KG1 (cell line): ENCODE measurements around the gene SRRM5.
"Not testable (repeated sequence)": the region's sequence is repeated elsewhere in the genome, so short reads cannot be mapped to it uniquely, and the experiment has no call there.

Source experiments
- DNase-seq: peaks from one replicate; lab custom pipeline; 2025; lab: John Stamatoyannopoulos, UW

SRRM5 gene

DNA sequence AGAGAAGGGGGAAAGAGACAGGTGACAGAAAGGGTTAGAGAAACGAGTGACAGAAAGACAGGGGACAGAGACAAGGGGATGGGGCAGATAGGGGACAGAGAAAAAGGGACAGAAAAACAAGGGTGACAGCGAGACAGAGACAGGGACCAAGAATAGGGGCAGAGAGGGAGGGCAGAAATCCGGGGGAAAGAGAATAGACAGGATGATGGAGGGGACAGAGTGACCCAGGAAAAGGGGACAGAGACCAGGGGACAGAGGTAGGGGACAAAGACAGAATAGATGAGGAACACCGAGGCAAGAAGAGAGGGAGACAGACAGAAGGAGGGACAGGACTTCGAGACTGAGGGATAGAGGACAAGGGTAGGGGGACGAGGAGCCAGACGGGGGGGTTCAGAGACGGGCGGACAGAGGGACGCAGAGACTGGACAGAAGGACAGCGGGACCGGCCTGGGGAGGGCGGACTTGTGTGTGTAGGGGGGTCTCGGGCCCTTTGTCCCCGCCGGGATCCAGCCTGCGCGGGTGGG is 27.2 kb downstream of the SRRM5 start:
- DNase-seq, result no peak

DNA sequence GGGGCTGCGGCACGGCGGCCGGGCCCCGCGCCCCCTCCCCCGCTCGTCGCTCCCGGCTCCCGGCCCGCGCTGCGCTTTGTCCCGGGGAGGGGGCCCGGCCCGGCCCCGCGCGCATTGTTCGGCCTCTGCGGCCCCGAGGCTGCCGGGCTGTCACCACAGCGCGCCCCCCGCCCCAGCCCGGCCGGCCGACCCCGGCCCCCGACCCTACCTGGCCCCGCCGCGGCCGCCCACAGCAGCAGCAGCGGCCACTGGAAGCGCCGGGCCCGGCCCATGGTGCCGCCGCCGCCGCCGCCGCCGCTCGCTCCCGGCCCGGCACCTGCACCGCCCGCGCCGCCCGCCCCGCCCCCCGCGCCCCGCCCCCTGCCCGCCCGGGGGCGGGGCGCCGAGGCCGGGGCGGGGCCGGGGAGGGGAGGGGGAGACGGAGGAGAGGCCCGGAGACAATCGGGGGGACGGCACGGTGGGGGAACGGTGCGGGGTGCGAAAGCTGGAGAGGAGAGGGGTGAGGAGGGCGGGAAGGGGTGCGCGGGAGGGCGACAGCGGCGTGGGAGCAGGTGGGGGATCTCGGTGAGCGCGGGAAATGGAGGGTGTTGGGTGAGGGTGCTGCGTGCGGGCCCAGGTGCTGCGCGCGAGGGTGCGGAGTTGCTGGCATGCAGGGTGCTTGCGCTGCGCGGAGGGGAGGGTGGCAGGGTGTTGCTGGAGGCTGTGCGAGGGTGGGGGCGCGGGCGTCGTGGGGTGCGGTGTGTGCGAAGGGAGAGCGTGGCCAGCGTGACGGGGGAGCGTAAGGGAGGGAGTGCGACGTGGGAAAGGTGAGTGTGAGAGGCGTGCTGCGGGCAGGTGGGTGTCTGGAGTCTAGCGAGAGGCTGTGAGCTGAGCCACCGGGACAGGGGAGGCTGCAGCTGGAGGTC is 27.9 kb downstream of the SRRM5 start, which contains the start of gene CADM4:
Gene CADM4 (minus strand): TSS at position 332 of the 905 bp plus-strand sequence. CDS start 60 bp downstream, at position 272.
- no peak for DNase-seq

DNA sequence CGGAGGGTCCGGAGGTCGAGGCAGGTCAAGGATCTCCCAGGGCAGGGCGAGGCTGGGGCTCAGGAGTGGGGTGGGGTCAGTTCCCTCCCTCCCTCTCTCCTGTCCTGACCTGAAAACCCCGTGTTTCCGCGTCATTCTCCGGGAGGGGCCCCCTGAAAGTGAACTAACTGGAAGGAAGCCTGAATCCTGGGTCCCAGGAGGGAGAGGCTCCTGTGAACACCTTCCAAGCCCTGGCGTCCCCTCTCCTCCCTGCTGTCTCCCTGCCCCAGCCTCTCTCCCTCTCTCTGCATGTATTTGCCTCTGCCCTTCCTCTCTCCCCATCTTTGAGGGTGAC is 28.5 kb downstream of the SRRM5 start:
- DNase-seq, result no peak

DNA sequence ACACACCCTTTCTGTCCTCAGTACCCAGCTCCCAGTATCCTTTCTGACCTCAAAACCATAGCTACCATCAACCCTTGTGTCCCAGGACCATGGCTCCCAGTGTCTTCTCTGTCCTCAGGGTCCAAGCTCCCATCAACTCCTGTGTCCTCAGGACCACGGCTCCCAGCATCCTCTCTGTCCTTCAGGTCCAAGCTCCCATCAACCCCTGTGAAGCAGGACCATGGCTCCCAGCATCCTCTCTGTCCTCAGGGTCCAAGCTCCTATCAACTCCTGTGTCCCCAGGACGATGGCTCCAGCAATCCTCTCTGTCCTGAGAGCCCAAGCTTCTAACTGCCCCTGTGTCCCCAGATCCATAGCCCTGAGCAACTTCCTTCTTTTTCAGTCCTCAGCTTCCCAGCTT is 29.4 kb downstream of the SRRM5 start:
- DNase-seq, result no peak

DNA sequence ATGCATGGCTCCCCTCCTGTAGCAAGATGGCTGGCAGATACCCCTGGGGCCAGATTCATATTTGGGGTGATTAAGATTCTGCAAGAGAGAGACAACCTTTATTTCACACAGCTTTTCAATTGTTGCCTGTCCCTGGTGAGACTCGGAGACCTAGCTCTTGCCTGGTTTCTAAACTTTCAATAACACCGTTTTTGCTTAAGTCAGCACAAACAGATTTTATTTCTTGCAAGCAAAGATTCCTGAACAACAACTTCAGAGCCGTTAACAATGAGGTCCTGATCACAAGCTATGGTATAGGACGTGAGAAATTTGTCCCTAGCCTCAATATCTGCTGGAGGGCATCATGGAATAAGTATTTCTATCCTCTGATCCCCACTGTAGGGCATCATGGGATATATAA is 30.6 kb downstream of the SRRM5 start:
- DNase-seq, result no peak

DNA sequence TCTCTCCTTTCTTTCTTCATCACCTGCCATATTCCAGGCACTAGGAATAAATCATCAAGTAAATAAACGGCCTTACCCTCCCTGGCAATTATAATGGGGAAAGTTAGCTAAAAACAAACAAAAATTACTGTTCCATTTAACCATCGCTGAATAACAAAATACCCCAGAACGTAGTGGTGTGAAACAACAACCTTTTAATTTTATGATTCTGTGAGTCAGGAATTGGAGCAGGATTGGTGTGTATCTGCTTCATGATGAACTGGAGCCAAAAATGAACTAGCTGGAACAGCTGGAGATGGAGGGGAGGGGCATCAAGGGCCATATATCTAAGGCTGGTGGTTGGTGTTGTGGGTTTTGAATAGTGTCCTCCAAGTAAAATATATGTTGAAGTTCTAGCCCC is 31.4 kb downstream of the SRRM5 start:
- DNase-seq, result no peak

DNA sequence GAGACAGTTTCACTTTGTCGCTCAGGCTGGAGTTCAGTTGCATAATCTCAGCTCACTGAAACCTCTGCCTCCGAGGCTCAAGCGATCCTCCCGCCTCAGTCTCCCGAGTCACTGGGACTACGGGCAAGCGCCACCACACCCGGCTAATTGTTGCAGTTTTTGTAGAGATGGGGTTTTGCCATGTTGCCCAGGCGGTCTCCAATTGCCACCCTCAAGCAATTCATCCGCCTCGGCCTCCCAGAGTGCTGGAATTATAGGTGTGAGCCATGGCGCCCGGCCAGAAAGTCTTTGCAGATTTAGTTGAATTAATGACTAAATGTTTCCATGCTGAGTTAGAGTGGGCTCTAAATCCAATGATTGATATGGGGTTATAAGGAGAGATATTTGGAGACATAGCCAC is 32.3 kb downstream of the SRRM5 start:
- no peak for DNase-seq

DNA sequence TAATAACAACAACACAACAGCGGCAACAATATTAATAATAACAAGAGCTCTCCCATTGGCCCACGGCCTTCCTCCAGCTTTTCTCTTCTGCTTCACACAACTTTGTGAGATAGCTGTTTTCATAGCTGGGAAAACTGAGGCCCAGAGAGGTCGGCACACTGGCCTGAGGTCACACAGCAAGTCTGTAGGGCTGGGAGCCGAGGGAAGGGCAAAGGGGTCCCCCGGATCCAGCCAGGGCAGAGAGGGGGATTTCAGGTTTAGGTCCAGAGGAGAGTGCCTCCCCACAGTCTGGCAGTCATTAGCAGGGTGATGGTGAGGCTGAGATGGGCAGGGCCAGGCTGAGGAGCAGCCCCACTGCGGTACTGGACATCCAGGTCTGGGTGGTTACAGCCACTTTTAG is 36.7 kb downstream of the SRRM5 start:
- DNase-seq, result no peak

DNA sequence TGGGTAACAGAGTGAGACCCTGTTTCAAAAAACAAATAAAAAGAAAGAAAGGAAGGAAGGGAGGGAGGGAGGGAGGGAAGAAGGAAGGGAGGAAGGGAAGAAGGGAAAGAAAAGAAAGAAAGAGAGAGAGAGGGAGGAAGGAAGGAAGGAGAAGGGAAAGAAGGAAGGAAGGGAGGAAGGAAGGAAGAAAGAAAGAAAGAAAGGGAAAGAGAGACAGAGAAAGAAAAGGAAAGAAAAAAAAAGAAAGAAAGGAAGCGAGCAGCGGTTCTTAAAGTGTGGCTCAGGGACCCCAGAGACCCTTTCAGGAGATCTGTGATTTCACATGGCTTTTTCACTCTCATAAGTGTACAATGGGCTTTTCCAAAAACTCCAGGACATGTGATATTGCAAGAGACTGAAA is 37.6 kb downstream of the SRRM5 start:
- DNase-seq, result no peak

DNA sequence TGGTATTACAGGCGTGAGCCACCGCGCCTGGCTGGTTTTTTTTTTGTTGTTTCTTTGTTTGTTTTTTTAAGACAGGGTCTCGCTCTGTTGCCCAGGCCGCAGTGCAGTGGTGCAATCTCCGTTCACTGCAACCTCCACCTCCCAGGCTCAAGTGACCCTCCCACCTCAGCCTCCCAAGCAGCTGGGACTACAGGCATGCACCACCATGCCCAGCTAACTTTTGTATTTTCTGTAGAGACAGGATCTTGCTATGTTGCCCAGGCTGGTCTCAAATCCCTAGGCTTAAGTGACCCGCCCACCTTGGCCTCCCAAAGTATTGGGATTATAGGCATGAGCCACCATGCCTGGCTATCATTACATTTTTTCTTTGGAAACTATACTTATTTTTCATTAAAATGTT is 38.4 kb downstream of the SRRM5 start:
- not testable (repeated sequence) for DNase-seq

DNA sequence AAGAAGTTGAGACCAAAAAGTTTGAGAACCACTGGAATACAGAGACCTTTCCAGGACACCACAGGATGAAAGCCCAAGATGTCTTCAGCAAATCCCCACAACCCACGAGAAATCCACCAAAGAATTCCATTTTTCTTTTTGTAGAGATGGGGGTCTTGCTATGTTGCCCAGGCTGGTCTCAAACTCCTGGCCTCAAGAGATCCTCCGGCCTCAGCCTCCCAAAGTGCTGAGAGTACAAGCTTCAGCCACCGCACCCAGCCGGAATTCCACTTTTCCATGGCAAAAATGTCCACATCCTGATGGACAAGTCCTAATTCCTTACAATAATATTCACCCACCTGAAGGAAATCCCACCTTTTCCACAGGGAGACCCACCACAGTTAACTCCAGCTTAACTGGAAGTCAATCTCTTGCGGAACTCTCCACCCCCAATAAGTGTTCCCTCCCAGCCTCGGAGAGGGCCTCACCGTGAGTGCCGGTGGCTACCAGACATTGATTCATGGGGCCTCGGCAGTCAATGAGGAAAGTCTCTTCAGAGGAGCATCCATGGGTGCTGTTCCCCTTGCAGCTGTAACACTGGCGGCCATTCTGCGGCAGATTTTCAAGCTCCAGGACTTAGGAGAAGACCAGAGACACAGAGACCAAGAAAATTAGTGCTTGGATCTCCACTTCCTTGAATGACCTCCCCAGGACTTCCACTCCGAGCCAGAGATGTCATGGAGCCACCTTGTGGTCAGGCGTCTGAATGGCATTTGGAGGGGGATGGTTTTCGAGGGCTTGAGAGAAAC is 40.1 kb downstream of the SRRM5 start:
- DNase-seq, result peak; percentile 45

DNA sequence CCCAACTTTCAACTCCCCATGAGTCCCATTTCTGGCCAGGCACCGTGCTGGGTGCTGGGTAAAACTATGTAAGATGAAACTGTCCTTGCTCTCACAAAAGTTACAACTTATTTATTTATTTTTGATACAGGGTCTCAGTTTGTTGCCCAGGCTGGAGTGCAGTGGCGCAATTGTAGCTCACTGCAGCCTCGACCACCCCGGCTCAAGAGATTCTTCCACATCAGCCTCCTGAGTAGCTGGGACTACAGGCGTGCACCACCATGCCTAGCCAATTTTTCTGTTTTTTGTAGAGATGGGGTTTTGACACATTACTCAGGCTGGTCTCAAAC is 40.6 kb downstream of the SRRM5 start:
- no peak for DNase-seq

DNA sequence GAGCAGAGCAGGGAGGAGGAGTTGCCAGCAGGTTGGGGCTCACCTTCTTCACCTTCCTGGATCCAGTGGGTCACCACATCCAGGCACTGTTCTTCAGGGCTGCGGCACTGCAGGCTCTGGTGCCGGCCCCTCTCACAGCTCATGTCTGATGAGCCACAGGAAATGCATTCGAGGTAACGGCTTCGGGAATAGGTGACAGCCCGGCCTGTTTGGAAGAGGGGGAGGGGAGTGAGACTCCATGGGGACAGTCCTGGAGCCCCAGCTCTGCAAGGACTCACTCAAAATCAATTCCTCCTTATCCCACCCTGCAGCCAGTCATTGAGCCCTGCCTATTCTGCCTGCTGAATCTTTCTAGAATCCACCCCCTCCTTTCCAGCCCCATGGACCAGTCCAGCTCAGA is 44.5 kb downstream of the SRRM5 start:
- DNase-seq, result no peak

DNA sequence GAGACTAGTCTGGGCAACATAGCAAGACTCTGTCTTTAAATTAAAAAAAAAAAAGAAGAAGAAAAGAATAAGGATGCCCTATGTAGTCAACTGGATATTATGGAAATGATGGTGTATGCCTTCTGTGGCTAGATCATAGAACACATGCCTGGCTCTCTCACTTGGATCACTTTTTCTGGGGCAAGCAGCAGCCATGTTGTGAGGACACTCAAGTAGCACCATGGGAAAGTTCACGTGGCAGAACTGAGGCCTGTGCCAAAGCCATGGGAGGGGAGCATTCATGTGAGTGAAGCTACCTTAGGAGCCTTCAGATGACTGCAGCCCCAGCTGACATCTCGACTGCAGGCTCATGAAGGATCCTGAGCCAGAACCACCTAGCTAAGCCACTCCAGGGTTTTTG is 46.1 kb downstream of the SRRM5 start:
- DNase-seq, result no peak

DNA sequence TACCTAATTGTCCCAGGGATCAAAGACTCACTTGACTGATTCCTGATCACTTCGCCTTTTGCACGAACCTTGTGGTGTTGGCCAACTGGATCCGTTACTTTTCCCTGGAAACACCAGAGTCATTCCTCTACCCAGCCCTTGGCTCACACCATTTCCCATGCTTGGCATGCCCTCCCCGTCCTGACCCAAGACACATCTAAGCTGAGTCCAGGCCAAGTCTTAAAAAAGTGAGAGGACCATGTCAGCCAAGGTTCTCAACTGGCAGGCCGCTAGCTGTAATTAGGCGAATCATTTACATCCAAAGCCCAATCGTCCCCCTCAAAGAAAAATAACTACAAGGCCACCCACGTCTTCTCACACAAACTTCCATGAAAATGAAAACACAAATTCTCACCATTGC is 46.6 kb downstream of the SRRM5 start:
- DNase-seq, result no peak

DNA sequence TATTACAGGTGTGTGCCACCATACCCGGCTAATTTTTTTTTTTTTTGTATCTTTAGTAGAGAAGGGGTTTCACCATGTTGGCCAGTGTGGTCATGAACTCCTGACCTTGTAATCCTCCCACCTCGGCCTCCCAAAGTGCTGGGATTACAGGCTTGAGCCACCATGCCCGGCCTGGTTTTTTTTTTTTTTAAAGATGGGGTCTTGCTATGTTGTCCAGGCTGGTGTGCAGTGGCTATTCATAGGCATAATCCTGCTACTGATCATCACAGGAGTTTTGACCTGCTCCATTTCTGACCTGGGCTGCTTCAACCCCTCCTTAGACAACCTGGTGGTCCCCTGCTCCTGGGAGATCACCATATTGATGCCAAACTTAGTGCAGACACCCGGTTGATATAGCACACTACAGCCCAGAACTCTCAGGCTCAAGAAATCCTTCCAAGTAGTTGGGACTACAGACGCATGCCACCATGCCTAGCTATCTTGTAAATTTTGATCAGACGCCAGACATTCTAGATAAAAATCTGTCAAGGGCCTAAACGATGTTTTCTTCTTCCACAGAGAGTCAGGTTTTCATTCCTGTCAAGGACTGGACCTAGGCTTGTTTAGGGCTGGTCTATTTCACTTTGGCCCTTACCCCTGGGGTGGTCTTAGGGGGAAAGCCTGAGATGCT is 48.5 kb downstream of the SRRM5 start:
- DNase-seq, result no peak

DNA sequence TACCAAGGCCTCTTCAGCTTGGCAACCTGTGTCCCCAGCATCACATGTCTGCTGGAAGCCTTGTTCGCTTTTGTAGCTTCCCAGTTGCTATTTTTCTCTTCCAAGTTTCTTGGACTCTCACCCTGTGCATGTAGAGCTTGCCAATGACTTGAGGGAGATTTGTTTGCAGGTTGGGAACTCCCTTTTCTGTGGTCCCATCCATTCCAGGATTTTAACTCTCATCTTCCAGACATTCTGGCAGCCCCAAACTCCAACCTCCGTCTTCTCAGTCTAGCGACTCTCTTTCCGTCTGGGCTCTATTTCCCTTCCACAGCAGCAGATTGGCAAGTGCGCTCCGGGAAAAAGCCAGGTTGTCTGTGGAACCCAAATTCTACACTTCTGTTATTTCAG is 49.1 kb downstream of the SRRM5 start:
- no peak for DNase-seq

DNA sequence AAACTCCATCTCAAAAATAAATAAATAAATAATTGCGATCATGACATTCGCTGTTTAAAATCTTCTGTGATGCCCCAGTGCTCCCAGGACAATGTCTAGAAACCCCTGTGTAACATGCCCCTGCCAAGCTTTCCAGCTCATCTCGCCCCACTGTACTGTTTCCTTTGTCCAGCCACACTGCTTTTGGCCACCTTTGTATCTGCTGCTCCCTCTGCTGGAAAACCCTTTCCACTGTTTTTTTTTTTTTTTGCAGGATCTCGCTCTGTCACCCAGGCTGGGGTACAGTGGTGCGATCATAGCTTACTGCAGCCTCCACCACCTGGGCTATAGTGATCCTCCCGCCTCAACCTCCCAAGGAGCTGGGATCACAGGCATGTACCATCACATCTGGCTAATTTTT is 50.6 kb downstream of the SRRM5 start:
- DNase-seq, result no peak

DNA sequence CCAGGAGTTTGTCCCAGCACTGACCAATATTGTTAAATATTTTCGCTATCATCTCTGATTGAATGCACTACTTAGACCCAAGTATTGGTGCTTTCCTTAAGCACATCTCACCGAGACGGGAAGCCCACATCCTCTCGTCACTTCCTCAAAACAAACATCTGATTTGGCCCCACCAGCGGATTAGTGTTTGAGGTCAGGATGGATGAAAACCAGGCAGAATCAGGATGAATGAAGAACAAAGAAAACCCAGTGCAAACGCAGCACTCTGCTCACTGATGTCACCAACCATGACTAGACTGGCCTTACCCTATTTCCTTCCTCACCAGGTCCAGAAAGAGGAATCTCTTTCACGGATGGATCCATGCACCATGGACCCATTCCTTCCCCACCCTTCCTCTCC is 52.1 kb downstream of the SRRM5 start:
- no peak for DNase-seq
